ENCODE data around the gene WNK2. TPM values are rescaled to one million over a fixed set of nuclear protein-coding genes. Genes with fewer than 3 reads are reported as not detected.

Gene WNK2
- total RNA-seq, 1 donor from 2014 or later, result 2.7 TPM

DNA sequence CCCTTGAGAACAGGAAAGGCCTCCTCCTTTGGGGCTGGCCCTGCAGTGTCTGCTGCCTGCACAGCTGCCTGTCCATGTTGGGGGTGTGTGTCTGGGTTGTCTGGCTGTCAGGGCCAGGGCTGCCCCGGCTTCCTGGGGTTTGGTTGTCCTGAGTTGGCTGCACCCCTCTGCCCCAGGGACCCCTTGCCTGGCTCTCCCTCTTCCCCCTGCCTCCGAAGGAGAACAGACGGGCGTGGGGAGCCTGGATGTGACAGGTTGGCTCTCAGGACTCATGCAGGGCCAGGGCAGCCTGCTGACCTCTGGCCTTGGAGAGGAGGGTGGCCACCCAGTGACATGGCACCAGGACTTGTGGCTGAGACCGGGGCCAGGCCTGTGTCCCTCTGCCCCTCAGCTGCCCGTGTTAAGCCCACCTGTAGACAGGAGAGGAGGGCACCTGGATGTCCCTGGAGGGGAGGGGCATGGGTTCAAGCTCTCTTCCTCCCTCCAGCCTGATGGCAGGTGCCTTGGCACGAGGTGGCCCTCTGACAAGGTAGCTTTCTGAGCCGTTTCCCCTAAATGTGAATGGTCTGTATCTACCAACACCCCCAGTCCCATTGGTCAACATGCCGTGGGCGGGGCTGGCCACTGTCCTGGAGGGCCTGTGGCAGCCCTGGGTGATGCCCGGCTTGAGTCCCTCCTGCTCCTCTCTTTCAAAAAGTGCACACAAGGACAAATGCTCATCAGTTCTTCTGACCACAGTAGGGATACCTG lies 34.9 kb downstream of the WNK2 start:
- Mint-ChIP-seq H3K27me3 (no peaks in the 10 kb centered on the region), H3K4me3 (no peak overlapping the region), H3K27ac (no peak overlapping the region), H3K36me3 (ENCODE audit: low read depth) (no peaks in the 10 kb centered on the region), H3K4me1 (no peaks in the 10 kb centered on the region), H3K9me3 (no peaks in the 10 kb centered on the region)
- DNase-seq, result no peak
- intact Hi-C loops (cut with micrococcal nuclease), result no loop called here

DNA sequence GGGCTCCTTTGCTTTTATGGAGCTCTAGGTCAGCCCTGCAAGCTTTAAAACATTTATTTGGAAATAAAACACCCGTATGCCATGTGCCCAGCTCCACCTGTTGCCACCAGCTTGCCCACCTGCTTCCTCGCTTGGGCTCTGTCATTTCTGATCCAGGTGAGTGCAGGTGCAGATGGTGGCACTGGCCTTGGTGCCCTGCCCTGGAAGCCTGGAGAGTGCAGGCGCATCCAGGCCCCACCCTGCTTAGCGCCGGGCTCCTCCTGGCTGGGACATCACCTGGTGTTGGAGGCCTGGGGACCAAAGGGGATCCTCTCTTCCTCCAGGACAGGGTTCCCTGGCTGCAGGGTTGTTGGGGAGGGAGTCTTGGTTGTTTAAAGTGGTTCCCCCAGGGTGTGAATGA lies 35.8 kb downstream of the WNK2 start:
- intact Hi-C loops (cut with micrococcal nuclease), result no loop called here
- Mint-ChIP-seq H3K36me3 (ENCODE audit: low read depth) (no peaks in the 10 kb centered on the region), H3K9me3 (no peaks in the 10 kb centered on the region), H3K27ac (no peak overlapping the region), H3K4me1 (no peaks in the 10 kb centered on the region), H3K4me3 (no peak overlapping the region), H3K27me3 (no peaks in the 10 kb centered on the region)
- DNase-seq, result no peak

DNA sequence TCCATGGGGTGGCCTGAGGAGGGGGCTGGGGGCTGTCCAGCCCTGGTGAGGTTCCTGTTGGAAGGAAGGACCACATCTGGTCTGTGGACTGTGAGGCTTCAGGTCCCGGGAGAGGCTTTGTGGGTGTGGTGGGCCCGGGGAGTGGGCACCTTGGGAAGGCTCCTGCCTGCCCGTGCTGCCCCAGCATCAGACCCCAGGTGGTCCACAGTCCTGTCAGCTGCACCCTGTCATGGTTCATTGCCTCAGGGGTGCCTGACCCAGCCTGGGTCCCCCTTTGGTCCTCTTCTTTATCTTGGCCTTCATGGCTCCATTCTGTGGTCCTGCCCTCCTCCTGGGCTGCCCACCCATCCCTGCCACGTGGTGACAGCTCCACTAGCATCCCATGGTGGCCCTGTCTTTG lies 36.7 kb downstream of the WNK2 start:
- Mint-ChIP-seq H3K4me3 (no peak overlapping the region), H3K27me3 (no peaks in the 10 kb centered on the region), H3K36me3 (ENCODE audit: low read depth) (no peaks in the 10 kb centered on the region), H3K27ac (no peak overlapping the region), H3K9me3 (no peaks in the 10 kb centered on the region), H3K4me1 (no peaks in the 10 kb centered on the region)
- intact Hi-C loops (cut with micrococcal nuclease), result no loop called here
- no peak for DNase-seq

DNA sequence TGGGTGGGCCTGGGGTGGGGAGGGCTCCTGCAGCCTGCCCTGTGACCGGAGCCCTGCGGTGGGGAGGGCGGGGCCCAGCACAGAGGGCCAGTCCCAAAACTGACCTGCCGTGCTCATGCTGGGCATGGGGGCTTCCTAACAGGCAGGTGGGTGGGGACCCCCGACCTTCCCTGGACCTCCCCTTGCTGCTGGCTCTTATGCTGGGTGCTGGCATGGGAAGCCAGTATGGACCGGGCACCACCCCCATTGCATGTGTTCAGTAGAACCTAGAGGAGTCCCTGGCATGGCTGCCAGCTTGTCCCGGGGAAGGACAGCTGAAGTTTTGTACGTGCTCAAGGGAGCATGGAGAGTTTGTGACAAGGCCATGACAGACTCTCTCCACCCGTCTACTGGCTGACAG lies 37.1 kb downstream of the WNK2 start:
- no peak for DNase-seq
- H3K27me3 Mint-ChIP-seq, result no peaks in the 10 kb centered on the region
- H3K4me3 Mint-ChIP-seq, result no peak overlapping the region
- intact Hi-C loops (cut with micrococcal nuclease), result no loop called here
- no peak overlapping the region for H3K27ac Mint-ChIP-seq
- no peaks in the 10 kb centered on the region for H3K9me3 Mint-ChIP-seq
- no peaks in the 10 kb centered on the region for H3K4me1 Mint-ChIP-seq
- H3K36me3 Mint-ChIP-seq (ENCODE audit: low read depth), result no peaks in the 10 kb centered on the region

DNA sequence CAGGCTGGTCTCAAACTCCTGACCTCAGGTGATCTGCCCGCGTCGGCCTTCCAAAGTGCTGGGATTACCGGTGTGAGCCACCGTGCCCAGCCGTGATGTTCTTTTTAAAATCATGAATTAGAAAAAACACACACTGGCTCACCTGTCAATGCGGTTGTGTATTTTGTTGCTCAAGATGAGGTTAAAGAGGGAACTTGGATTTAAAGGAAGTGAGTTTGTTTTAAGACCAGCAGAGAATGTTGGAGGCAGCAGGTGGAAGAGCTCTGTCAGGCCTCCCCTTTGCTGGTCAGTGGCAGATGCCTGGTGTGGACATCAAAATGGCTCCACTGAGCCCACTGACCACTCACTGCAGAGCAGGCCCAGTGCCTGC lies 38.9 kb downstream of the WNK2 start:
- H3K4me3 Mint-ChIP-seq, result no peak overlapping the region
- DNase-seq, result no peak
- H3K27ac Mint-ChIP-seq, result no peak overlapping the region
- H3K9me3 Mint-ChIP-seq, result no peaks in the 10 kb centered on the region
- H3K27me3 Mint-ChIP-seq, result no peaks in the 10 kb centered on the region
- no peaks in the 10 kb centered on the region for H3K36me3 Mint-ChIP-seq (ENCODE audit: low read depth)
- H3K4me1 Mint-ChIP-seq, result no peaks in the 10 kb centered on the region
- intact Hi-C loops (cut with micrococcal nuclease), result no loop called here

DNA sequence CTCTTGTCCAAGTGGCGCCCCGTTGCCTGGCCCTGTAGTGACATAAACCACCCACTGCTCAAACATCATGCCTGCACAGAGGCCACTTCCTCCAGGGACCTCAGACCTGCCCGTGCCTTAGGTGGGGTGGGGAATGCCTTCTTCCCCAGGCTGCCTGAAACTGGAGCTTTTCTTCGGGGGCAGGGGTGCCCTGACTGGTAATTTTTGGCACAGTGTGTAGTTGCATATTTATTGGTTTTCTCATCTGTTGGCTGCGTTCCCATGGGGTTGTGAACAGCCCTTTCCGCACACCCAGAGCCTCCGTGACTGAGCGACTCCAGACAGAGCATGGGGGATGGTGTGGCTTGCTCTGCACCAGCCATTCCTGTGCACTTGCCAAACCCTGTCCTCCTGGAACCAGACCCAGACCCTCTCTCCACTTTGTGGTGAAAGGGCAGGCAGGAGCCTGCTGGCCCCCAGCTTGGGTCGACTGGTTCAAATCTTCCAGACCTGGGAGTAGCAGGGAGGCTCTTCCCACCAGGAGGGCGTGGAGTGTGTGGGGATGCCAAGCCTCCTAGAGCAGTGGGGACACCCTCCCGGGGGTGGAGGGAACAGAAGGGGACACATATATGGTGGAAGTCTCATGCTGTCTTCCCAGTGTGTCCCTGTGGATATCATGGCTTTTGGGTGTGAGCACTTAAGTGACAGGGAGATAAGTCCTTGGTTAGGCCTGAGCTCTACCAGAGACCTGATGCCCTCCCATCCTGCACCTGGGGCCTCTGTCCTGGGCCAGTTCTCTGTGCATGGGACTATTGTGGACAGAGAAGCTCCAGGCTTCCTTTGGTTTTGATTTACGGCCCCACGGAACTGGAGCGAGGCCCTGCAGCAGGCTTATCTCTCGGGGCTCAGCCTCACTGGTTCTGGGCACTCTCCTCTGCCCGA lies 39.6 kb downstream of the WNK2 start:
- no peaks in the 10 kb centered on the region for H3K9me3 Mint-ChIP-seq
- H3K4me3 Mint-ChIP-seq, result no peak overlapping the region
- DNase-seq, result no peak
- intact Hi-C loops (cut with micrococcal nuclease), result no loop called here
- no peaks in the 10 kb centered on the region for H3K36me3 Mint-ChIP-seq (ENCODE audit: low read depth)
- H3K27ac Mint-ChIP-seq, result no peak overlapping the region
- no peaks in the 10 kb centered on the region for H3K4me1 Mint-ChIP-seq
- H3K27me3 Mint-ChIP-seq, result no peaks in the 10 kb centered on the region

DNA sequence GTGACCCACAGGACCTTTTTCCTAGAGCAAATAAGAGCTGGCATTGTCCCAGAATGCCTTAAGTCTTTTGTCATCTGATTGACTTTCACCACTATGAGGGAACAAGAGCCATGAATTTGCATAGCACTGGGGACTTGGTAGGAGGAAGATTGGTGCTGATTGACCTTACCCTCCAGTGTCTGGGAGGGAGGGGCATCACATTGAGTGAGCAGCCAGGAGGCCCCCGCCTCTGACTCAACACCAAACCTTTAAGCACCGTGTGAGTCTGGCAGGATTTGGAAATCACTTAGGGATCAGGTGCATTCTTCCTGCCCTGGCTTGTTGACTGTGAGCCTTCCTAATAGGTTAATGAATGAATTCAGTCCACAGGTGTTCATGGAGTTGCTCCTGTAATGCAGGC lies 40.7 kb downstream of the WNK2 start:
- Mint-ChIP-seq H3K27me3 (no peaks in the 10 kb centered on the region), H3K4me3 (no peak overlapping the region), H3K27ac (no peak overlapping the region), H3K4me1 (no peaks in the 10 kb centered on the region), H3K9me3 (no peaks in the 10 kb centered on the region), H3K36me3 (ENCODE audit: low read depth) (no peaks in the 10 kb centered on the region)
- no peak for DNase-seq
- intact Hi-C loops (cut with micrococcal nuclease), result no loop called here

DNA sequence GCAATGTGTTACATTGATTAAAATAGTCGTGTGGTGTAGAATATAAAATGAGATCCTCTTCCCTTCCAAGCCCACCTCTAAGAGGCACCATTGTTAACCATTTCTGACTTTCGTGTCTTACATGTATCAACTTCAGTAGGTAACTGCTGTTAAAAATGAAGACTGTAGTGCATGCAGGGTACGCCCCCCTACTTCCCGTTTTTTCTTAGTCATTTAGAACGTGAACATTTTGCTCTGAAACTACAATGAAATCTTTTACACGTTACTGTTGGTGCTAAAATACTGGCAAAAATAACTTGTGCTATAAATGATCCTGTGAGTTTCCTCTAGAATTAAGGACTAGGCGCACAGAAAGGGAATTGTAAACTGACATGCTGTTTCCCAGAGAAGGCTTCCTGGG lies 41.5 kb downstream of the WNK2 start:
- Mint-ChIP-seq H3K4me1 (no peaks in the 10 kb centered on the region), H3K4me3 (no peak overlapping the region)

DNA sequence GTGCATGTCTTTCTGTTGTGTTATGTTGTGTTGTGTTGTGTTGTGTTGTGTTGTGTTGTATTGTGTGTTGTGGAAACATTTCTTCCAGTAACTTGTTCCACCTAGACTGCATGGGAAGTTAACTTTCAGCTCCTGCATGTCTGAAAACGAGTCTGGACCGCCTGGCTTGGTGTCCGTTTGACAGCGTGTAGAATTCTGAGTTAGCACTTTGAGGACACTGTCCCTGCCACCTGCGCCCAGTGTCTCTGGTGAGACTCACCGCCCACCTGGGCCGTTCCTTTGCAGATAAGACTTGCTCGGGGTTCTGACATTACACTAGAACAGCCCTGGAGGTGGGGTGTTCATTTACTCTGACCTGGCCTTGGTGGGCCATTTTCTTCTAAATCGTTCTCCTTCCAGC lies 42.0 kb downstream of the WNK2 start:
- no peak for DNase-seq
- no peak overlapping the region for H3K4me3 Mint-ChIP-seq
- H3K27ac Mint-ChIP-seq, result no peak overlapping the region
- no peaks in the 10 kb centered on the region for H3K4me1 Mint-ChIP-seq
- intact Hi-C loops (cut with micrococcal nuclease), result no loop called here
- H3K27me3 Mint-ChIP-seq, result no peaks in the 10 kb centered on the region
- no peaks in the 10 kb centered on the region for H3K36me3 Mint-ChIP-seq (ENCODE audit: low read depth)
- H3K9me3 Mint-ChIP-seq, result no peaks in the 10 kb centered on the region

More for the DNA sequence above, 41.5 kb downstream of the WNK2 start:
- no peaks in the 10 kb centered on the region for H3K9me3 Mint-ChIP-seq
- no peak for DNase-seq
- H3K27ac Mint-ChIP-seq, result no peak overlapping the region
- H3K27me3 Mint-ChIP-seq, result no peaks in the 10 kb centered on the region
- intact Hi-C loops (cut with micrococcal nuclease), result no loop called here
- no peaks in the 10 kb centered on the region for H3K36me3 Mint-ChIP-seq (ENCODE audit: low read depth)

DNA sequence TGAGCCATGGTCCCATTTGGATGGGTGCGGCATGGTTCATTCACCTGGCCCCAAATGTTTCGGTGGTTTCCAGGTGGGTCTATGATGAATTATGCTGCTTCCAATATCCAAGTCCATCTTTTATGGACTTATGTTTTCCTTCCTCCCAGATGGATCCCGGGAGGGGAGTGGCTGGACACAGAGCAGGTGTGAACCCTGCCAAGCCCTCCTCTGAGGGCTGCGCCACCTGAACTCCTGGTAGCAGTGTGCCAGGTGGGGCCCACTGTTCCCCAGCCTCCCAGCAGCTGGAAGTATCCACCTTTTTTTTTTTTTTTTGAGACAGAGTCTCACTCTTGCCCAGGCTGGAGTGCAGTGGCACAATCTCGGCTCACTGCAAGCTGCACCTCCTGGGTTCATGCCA lies 42.9 kb downstream of the WNK2 start:
- peaks cover 2% of the 10 kb centered on the region for H3K4me1 Mint-ChIP-seq
- H3K27me3 Mint-ChIP-seq, result peaks cover 2% of the 10 kb centered on the region

DNA sequence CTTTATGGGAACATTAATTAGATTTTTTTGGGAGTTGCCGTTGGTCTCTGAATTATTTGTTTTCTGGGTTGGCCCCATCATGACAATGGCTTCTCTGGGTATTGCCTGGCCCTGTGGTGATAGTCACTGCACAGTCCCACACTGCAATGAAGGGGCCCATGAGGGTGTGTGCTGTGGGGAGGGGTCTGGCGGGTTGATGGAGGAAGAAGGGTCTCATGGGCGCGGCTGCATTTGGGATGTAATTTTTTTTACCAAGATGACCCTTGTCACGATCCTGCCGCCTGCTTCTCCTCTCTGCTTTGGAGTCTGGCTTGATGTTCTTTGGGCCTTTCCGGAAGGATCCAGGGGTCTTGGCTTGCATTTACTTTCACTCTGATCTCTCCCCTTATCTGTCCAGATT lies 44.1 kb downstream of the WNK2 start:
- intact Hi-C loops (cut with micrococcal nuclease), result no loop called here
- H3K9me3 Mint-ChIP-seq, result no peaks in the 10 kb centered on the region
- DNase-seq, result no peak
- peaks cover 2% of the 10 kb centered on the region for H3K4me1 Mint-ChIP-seq
- H3K27me3 Mint-ChIP-seq, result peaks cover 2% of the 10 kb centered on the region
- H3K4me3 Mint-ChIP-seq, result no peak overlapping the region
- H3K27ac Mint-ChIP-seq, result no peak overlapping the region
- no peaks in the 10 kb centered on the region for H3K36me3 Mint-ChIP-seq (ENCODE audit: low read depth)

More for the DNA sequence above, 42.9 kb downstream of the WNK2 start:
- Mint-ChIP-seq H3K9me3 (no peaks in the 10 kb centered on the region), H3K27ac (no peak overlapping the region), H3K36me3 (ENCODE audit: low read depth) (no peaks in the 10 kb centered on the region), H3K4me3 (no peak overlapping the region)
- DNase-seq, result no peak
- intact Hi-C loops (cut with micrococcal nuclease), result no loop called here

DNA sequence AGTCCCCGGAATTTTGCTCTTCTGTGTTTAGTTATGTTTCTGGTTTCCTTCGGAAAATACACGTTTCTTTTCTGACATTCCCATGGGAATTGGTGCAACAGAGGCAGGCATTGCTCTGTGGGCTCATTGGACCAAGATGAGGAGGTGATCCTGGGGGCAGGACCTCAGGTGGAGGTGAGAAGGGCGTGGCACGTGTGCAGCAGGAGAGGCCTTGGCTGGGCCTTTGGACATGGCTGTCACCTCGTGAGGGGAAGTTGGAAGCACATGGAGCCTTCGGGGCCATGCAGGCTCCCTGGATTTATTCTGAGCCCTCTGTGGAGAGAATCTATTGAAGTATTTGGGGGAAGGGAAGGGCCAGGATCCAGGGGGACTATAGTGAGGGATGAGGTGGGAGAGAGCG lies 44.5 kb downstream of the WNK2 start:
- peaks cover 2% of the 10 kb centered on the region for H3K4me1 Mint-ChIP-seq
- DNase-seq, result no peak
- H3K9me3 Mint-ChIP-seq, result no peaks in the 10 kb centered on the region
- H3K27me3 Mint-ChIP-seq, result peaks cover 2% of the 10 kb centered on the region
- no peak overlapping the region for H3K27ac Mint-ChIP-seq
- no peak overlapping the region for H3K4me3 Mint-ChIP-seq
- H3K36me3 Mint-ChIP-seq (ENCODE audit: low read depth), result no peaks in the 10 kb centered on the region
- intact Hi-C loops (cut with micrococcal nuclease), result no loop called here

DNA sequence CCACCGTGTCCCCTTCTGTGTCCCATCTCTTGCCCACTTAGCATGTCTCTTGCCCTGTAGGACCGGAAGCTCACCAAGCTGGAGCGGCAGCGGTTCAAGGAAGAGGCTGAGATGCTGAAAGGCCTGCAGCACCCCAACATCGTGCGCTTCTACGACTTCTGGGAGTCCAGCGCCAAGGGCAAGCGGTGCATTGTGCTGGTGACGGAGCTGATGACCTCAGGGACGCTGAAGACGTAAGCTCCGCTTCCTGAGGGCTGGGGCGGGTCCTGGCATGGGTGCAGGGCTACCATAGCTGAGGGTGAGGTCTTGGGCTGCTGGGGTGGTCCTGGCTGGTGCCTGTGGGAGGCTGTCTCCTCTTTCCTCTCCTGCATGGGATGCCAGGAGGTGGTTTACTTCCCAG lies 45.7 kb downstream of the WNK2 start:
- Mint-ChIP-seq H3K4me1 (peaks cover 2% of the 10 kb centered on the region), H3K9me3 (no peaks in the 10 kb centered on the region), H3K4me3 (no peak overlapping the region), H3K36me3 (ENCODE audit: low read depth) (no peaks in the 10 kb centered on the region), H3K27ac (no peak overlapping the region), H3K27me3 (peaks cover 2% of the 10 kb centered on the region)
- no peak for DNase-seq
- intact Hi-C loops (cut with micrococcal nuclease), result no loop called here

DNA sequence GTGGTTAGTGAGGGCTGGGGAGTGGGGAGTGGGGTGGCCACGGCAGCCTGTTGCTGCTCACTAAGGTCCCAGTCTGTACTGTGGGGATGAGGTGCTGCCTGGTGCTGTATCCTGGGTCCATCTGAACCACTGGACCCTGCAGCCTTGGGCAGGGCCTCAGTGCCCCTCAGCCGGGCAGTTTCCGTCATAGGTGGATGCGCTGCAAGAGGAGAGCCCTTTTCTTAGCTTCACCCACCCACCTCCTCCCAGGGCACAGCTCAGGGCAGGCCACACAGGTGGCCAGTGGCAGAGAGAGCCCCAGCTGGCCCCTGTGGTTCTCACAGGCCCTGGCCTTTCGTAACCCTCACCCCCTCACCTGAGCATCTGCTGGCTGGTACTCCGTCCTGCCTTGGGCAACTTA lies 46.2 kb downstream of the WNK2 start:
- Mint-ChIP-seq H3K36me3 (ENCODE audit: low read depth) (no peaks in the 10 kb centered on the region), H3K27ac (no peak overlapping the region), H3K9me3 (no peaks in the 10 kb centered on the region), H3K4me3 (no peak overlapping the region), H3K27me3 (peaks cover 2% of the 10 kb centered on the region), H3K4me1 (peaks cover 2% of the 10 kb centered on the region)
- DNase-seq, result no peak
- intact Hi-C loops (cut with micrococcal nuclease), result no loop called here
